Adrenal gland (tissue), 19 donors: ENCODE results near the gene FRK. TPM values are rescaled to one million over a fixed set of nuclear protein-coding genes. Genes with fewer than 3 reads are reported as not detected.
A peak's percentile ranks its signal among the peaks of the same experiment; 100 is the strongest.

Source experiments
- DNase-seq, 7 donors: peaks; one replicate each; pipeline ENCODE4 v3.0.0-alpha.2; 2019 to 2020
- H3K27ac ChIP-seq, 5 donors: fragments of 200-600 bp; sonication (generic) in 4 of 5; 1 replicate in 3 of 5; 2 replicates in 2 of 5; pipeline versions ENCODE4 v1.5.1 to v1.8.0; 2016 to 2020; ENCODE audit warnings: mild to moderate bottlenecking in 1 of 5
- H3K27me3 ChIP-seq: fragments of 200-600 bp; 2 replicates; pipeline ENCODE4 v1.8.0; 2021
- H3K36me3 ChIP-seq, 2 donors: fragments of 200-600 bp; replicated peaks in 1 of 2; 1 replicate in 1 of 2; 2 replicates in 1 of 2; pipeline versions ENCODE4 v1.5.1 to v1.8.0; 2018 to 2022
- H3K4me1 ChIP-seq, 2 donors: fragments of 200-600 bp; replicated peaks in 1 of 2; 1 replicate in 1 of 2; 2 replicates in 1 of 2; pipeline versions ENCODE4 v1.5.1 to v1.8.0; 2018 to 2021
- H3K4me3 ChIP-seq, 4 donors: fragments of 200-600 bp; sonication (generic) in 3 of 4; one replicate each; pipeline ENCODE4 v1.5.1; 2016 to 2018
- H3K9me3 ChIP-seq, 3 donors: fragments of 200-600 bp; sonication (generic) in 1 of 3; replicated peaks in 1 of 3; 1 replicate in 2 of 3; 2 replicates in 1 of 3; pipeline versions ENCODE4 v1.5.1 to v1.8.0; 2016 to 2021
- CTCF ChIP-seq, 6 experiments: fragments of 450-650 bp in 4 of 6; fragments of 200-600 bp in 2 of 6; sonication (generic) in 1 of 6; IDR thresholded peaks; 1 replicate in 5 of 6; 2 replicates in 1 of 6; pipeline versions ENCODE4 v1.5.1 to v1.8.0; 2016 to 2021; ENCODE audit warnings: antibody characterized with exemption in 6 of 6, mild to moderate bottlenecking in 2 of 6, moderate library complexity in 1 of 6
- POLR2A ChIP-seq, 2 donors: fragments of 450-650 bp; IDR thresholded peaks; one replicate each; pipeline ENCODE4 v1.6.1; 2017; ENCODE audit warnings: antibody characterized with exemption in 2 of 2, mild to moderate bottlenecking in 2 of 2, moderate library complexity in 1 of 2
- WGBS, 4 donors: extraction: QIAGEN DNeasy Blood & Tissue Kit in 2 of 4; methylation state at CpG; one replicate each; pipeline versions ENCODE4 v1.1.5 to v1.1.7; 2013 to 2017; 5-methylcytosine and 5-hydroxymethylcytosine counted together
- intact Hi-C, 2 donors: fragments of 100-400 bp; cut with DNase I; formaldehyde crosslinking; loops; one replicate each; pipeline versions ENCODE4 v1.14.1 to v1.15.0; 2022 to 2023
- long read RNA-seq, 10 donors: library from polyadenylated mRNA in 3 of 10; unstranded in 2 of 10; stranded (forward) in 1 of 10; transcript quantifications; one replicate each; pipeline ENCODE4 v2.0.0 and lab custom pipeline, GENCODE V29; 2021 to 2026
- polyA plus RNA-seq, 3 donors: library from polyadenylated mRNA; stranded (reverse); fragments of 200-250 nt in 2 of 3; fragments of 350-450 nt in 1 of 3; fragmentation: Illumina TruSeq in 1 of 3; extraction: RNeasy Lipid Tissue Mini Kit (QIAGEN cat#74804) in 1 of 3; gene quantifications; one replicate each; pipeline ENCODE4 v1.2.3, GENCODE V29; 2013 to 2014
- total RNA-seq, 9 donors: library from RNA; depleted of rRNA in 4 of 9; stranded (reverse); fragments of >200 nt in 4 of 9; fragments of 120-200 nt in 1 of 9; fragmentation: NEBNext Ultra II Directional in 1 of 9; extraction: Animal tissue kit (Norgen Biotek cat#: 25700) in 1 of 9; gene quantifications; one replicate each; pipeline versions ENCODE4 v1.1.0 to v1.2.4, GENCODE V29; 2013 to 2023
- donor health status: healthy with polysubstance abuse.
- donor health status: Bipolar disorder and iron deficiency.
- donor health status: DM: yes; HTN: yes; CAD: no.
- donor health status: DM: no; HTN: no; CAD: no.
- donor health status: DM: no; HTN: no; CAD: no.
- donor health status: DM: yes; HTN: yes; CAD: no.

FRK gene
- total RNA-seq: 1 to 10 TPM; 1.7 to 5.1 (median 3.1) TPM
- polyA plus RNA-seq: 1 to 10 TPM in 1 of 3 donors, under 1 TPM in 2; 0.30 to 1.9 (median 0.40) TPM
- long read RNA-seq, donor 1: 0 reads
- long read RNA-seq, donor 2: 0 reads
- long read RNA-seq, donor 3: 0 reads
- long read RNA-seq, donor 4: 0 reads
- long read RNA-seq, donor 5, partial matches to known transcripts: 0 of 1 reads
- long read RNA-seq, donor 5, other reads (novel, unspliced or antisense): 1 of 1 reads
- long read RNA-seq, donor 6: 0 reads
- long read RNA-seq, donor 7: 0 reads
- long read RNA-seq, donor 8: 0 reads
- long read RNA-seq, donor 9: 0 reads
- long read RNA-seq, donor 10: 0 reads

- WGBS, 4 donors: 56 to 80% (median 75%) methylated on average over 7 of the region's 7 CpGs
- intact Hi-C loops: no loop called here
- Histone ChIP-seq H3K4me1 (peaks cover 4 to 5% of the 10 kb centered on the region in 2 donors), H3K9me3 (no peaks in the 10 kb centered on the region), H3K27ac (peak within 1 kb of the TSS in 1 of 5 donors; percentile 20), H3K36me3 (no peaks in the 10 kb centered on the region), H3K4me3 (peak within 1 kb of the TSS in 1 of 4 donors; percentile 39), H3K27me3 (no peaks in the 10 kb centered on the region)
- TF ChIP-seq POLR2A (IDR thresholded peaks at IDR 0.05) (no peak), CTCF (IDR thresholded peaks at IDR 0.05) (peak in 2 of 6 experiments; percentile 12 to 40)
- no peak for DNase-seq
These were observed at the start of gene FRK for GRCh38 chr6:116060572-116061283. TSS of gene FRK (minus strand) at chr6:116060891. CDS start at chr6:116060311, 580 bp downstream.

GRCh38 chr6:116108836-116109235, 48.1 kb upstream of the FRK start:
- H3K27ac ChIP-seq: no peak overlapping the region
- intact Hi-C loops: no loop called here
- DNase-seq: no peak
- no peaks in the 10 kb centered on the region for H3K9me3 ChIP-seq
- 39 to 57% (median 40%) methylated on average over 1 of the region's 1 CpG for WGBS, 4 donors
- no peak for TF ChIP-seq CTCF (IDR thresholded peaks at IDR 0.05)
- no peak for TF ChIP-seq POLR2A (IDR thresholded peaks at IDR 0.05)
- peaks cover 7 to 32% of the 10 kb centered on the region in 2 donors for H3K4me1 ChIP-seq
- H3K36me3 ChIP-seq: peaks cover 0 to 34% of the 10 kb centered on the region in 2 donors
- H3K27me3 ChIP-seq: no peaks in the 10 kb centered on the region
- no peak overlapping the region for H3K4me3 ChIP-seq

- peaks cover 0 to 27% of the 10 kb centered on the region in 2 donors for H3K36me3 ChIP-seq
- peak overlapping the region in 2 of 5 donors; percentile 3 to 17 for H3K27ac ChIP-seq
- H3K4me1 ChIP-seq: peaks cover 25 to 58% of the 10 kb centered on the region in 2 donors
- H3K27me3 ChIP-seq: no peaks in the 10 kb centered on the region
- 5 to 18% (median 13%) methylated on average over 1 of the region's 1 CpG for WGBS, 4 donors
- intact Hi-C loops: no loop called here
- DNase-seq: no peak
- no peak overlapping the region for H3K4me3 ChIP-seq
- TF ChIP-seq CTCF (IDR thresholded peaks at IDR 0.05) (no peak), POLR2A (IDR thresholded peaks at IDR 0.05) (no peak)
- no peaks in the 10 kb centered on the region for H3K9me3 ChIP-seq
These were observed 45.5 kb upstream of the FRK start for GRCh38 chr6:116106146-116106545.

- H3K4me3 ChIP-seq: no peak overlapping the region
- no peaks in the 10 kb centered on the region for H3K9me3 ChIP-seq
- TF ChIP-seq POLR2A (IDR thresholded peaks at IDR 0.05) (no peak), CTCF (IDR thresholded peaks at IDR 0.05) (no peak)
- no peak overlapping the region for H3K27ac ChIP-seq
- H3K4me1 ChIP-seq: peaks cover 25 to 58% of the 10 kb centered on the region in 2 donors
- no peaks in the 10 kb centered on the region for H3K27me3 ChIP-seq
- DNase-seq: no peak
- WGBS, 4 donors: 88 to 98% (median 91%) methylated on average over 3 of the region's 3 CpGs
- peaks cover 0 to 18% of the 10 kb centered on the region in 2 donors for H3K36me3 ChIP-seq
- intact Hi-C loops: no loop called here
These were observed 44.6 kb upstream of the FRK start for GRCh38 chr6:116105247-116105646.
